Fibroblast of the aortic adventitia (primary cell): ENCODE results near the gene PCNX2. TPM values are rescaled to one million over a fixed set of nuclear protein-coding genes. Genes with fewer than 3 reads are reported as not detected.

Experiments
- DNase-seq: peaks from one replicate; pipeline ENCODE4 v3.0.0-alpha.2; 2010; ENCODE audit warnings: low read depth
- H3K4me3 ChIP-seq: 2 replicates; pipeline ENCODE4 v1.5.1; 2011; ENCODE audit warnings: low read depth, mild to moderate bottlenecking, control low read depth, low read length, moderate library complexity
- CTCF ChIP-seq: IDR thresholded peaks from 2 replicates; pipeline ENCODE4 v1.5.1; 2011; ENCODE audit warnings: mild to moderate bottlenecking, low read length, control low read depth, inconsistent platforms; ENCODE audit not compliant: insufficient read depth
- total RNA-seq: library from RNA; depleted of rRNA; stranded (reverse); fragments of >200 nt; gene quantifications from 2 replicates; pipeline ENCODE4 v1.2.3, GENCODE V29; 2012; ENCODE audit warnings: low replicate concordance

The PCNX2 gene
- total RNA-seq, 1 donor, result 70.7 TPM

GRCh38 chr1:232995189-232995588 is 300.3 kb downstream of the PCNX2 start:
- no peak overlapping the region for H3K4me3 ChIP-seq
- no peak for DNase-seq
- TF ChIP-seq CTCF, result no peak

- no peak overlapping the region for H3K4me3 ChIP-seq
- DNase-seq, result no peak
- TF ChIP-seq CTCF, result no peak
These were observed 302.0 kb downstream of the PCNX2 start for GRCh38 chr1:232993555-232993954.

GRCh38 chr1:232992227-232992626 is 303.3 kb downstream of the PCNX2 start:
- H3K4me3 ChIP-seq, result no peak overlapping the region
- no peak for TF ChIP-seq CTCF
- DNase-seq, result no peak

GRCh38 chr1:232991238-232991637 is 304.3 kb downstream of the PCNX2 start:
- DNase-seq, result no peak
- no peak for TF ChIP-seq CTCF
- no peak overlapping the region for H3K4me3 ChIP-seq

- TF ChIP-seq CTCF, result no peak
- no peak for DNase-seq
- H3K4me3 ChIP-seq, result no peak overlapping the region
These were observed 305.1 kb downstream of the PCNX2 start for GRCh38 chr1:232990176-232991128.

- TF ChIP-seq CTCF, result no peak
- H3K4me3 ChIP-seq, result no peak overlapping the region
- peak; percentile 61 for DNase-seq
These were observed 306.9 kb downstream of the PCNX2 start for GRCh38 chr1:232988572-232989040.
